Stimulated activated CD8-positive, alpha-beta memory T cell treated with anti-CD3 and anti-CD28 coated beads, Interleukin-15, amount 100 ng/mL, for 24 hours (primary cell): Measurements from ENCODE around the gene FRMD1.

Experiments
- DNase-seq: peaks from one replicate; pipeline ENCODE4 v3.0.0-alpha.2; 2020; ENCODE audit warnings: low read depth

The FRMD1 gene

GRCh38 chr6:168042426-168043192 is 36.4 kb downstream of the FRMD1 start:
- DNase-seq, result no peak

GRCh38 chr6:168041928-168042327 is 37.1 kb downstream of the FRMD1 start:
- no peak for DNase-seq

- no peak for DNase-seq
Observed at GRCh38 chr6:168040856-168041496, 38.0 kb downstream of the FRMD1 start.

- no peak for DNase-seq
Observed at GRCh38 chr6:168039849-168040248, 39.2 kb downstream of the FRMD1 start.

GRCh38 chr6:168039301-168039700 is 39.7 kb downstream of the FRMD1 start:
- no peak for DNase-seq

DNA sequence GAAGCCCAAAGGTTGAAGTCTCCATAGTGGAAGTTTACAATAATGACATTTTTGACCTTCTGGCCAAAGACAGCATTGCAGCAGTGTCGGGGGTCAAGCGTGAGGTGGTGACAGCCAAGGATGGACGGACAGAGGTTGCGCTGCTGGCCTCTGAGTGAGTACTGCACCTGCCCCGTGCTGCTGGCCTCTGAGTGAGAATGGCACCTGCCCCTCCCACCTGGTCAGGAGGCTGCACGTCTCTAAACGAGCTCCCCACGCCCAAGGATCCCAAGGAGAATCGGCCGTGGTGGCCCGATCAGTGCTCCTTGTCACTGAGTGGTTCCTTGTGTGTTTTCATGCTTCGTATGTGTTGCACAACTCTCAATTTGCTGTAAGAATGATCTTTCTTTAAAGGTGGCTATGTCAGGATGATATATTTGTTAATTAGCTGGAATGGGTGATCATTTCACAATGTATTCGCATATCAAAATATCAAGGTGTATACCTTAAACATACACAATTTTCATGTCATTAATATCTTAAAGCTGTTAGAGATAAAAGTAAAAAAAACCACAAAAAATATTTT is 40.4 kb downstream of the FRMD1 start:
- no peak for DNase-seq

GRCh38 chr6:168037856-168038255 is 41.2 kb downstream of the FRMD1 start:
- DNase-seq, result no peak

DNA sequence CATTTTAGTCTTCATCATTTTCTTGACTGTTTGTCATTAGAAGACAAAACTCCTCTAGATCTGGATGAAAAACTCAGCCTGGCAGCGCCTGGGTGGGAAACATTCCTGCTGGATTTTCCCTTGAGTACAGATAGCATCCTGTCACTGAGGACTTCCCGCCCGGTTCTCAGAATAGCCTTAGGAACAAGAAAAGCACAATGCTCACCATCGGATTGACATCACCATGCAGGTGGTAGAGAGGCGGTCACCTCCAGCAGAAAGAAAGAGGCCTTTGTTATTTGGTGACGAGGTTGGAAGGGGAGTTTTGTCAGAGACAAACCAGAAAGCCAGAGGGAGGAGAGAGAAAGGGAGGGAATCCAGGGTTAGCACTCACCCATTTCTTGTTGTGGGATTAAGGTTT is 41.8 kb downstream of the FRMD1 start:
- no peak for DNase-seq

GRCh38 chr6:168035661-168036545 is 43.1 kb downstream of the FRMD1 start:
- DNase-seq, result no peak

GRCh38 chr6:168035098-168035660 is 43.8 kb downstream of the FRMD1 start:
- no peak for DNase-seq

DNA sequence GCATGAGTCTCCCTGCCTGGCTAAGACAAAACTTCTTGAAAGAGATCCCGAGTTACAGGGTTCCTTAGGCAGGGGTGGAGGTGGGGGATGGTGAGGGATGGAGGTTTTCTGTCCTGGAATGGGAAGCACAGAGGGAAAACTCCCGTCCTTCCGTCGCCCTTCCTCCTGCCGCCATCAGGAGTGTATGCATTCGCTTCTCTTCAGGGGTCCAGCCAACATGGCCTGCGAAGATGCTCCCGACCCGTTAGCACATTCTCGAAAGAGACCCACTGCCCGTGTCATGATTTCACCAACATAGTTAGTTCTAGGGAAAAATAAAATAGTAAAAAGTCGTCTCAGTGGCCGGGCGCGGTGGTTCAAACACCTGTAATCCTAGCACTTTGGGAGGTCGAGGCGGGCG is 44.5 kb downstream of the FRMD1 start:
- no peak for DNase-seq

- DNase-seq, result no peak
Observed at GRCh38 chr6:168033791-168034190, 45.2 kb downstream of the FRMD1 start.

DNA sequence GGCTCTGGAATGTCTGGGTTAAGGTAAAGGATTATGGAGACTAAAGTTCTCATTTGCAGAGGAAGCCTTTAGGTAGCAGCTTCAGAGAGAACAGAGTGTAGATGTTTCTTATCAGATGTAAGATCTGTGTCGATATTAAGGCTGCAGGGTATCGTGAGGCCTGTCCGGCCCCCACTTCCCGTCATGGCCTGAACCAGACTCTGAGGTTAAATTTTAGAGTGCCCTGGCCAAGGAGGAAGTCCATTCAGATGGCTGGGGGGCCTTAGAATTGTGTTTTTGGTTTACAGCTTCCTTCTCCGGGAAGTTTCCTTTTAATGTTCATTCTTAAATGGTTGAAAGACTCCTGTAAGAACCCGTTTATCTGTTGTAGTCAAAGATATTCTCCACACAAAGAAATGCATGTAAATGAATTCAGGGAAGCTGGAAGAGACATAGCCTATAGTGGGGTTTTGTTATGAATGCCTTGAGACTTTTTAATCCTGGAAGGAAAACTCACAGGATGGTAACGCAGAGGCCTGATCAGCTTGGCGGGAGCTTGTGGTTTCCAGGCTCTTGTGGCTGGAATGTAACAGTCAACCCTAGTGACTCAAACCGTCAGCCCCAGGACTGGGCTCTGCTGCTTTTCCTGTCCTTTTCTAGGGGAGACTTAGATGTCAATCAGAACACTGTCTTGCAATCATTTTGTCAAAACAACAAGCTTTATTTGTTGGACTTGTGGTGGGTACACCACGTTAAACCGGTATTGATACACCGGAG is 46.8 kb downstream of the FRMD1 start:
- no peak for DNase-seq

- DNase-seq, result no peak
Observed at GRCh38 chr6:168031411-168031971, 47.5 kb downstream of the FRMD1 start.

- DNase-seq, result no peak
Observed at GRCh38 chr6:168030908-168031307, 48.1 kb downstream of the FRMD1 start.

DNA sequence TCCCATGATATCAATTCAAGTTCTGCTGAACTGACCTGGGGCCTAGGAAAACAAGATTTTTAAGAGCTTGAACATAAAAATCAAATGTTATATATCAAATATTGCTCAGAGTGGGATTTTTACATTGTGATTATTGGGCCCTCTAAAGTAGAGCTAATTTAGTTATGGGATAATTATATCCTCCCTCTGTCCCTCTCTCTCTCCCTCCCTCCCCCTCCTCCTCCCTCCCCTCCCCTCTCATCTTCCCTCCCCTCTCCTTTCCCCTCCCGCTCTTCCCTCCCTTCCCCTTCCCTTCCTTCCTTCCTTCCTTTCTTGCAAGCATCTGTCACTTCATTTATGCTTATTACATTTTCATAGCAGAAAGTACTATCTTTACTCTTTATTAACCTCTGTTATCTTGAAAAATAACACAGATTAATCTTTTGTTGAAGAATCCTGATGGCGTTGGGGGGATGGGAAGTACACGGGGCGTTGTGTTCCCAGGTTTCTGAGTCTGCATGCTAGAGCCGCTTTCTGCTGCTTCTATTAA is 48.7 kb downstream of the FRMD1 start:
- DNase-seq, result no peak

GRCh38 chr6:168029459-168030217 is 49.4 kb downstream of the FRMD1 start:
- DNase-seq, result no peak

GRCh38 chr6:168028181-168028580 is 50.8 kb downstream of the FRMD1 start:
- DNase-seq, result no peak

GRCh38 chr6:168027521-168027920 is 51.5 kb downstream of the FRMD1 start:
- DNase-seq, result no peak

- no peak for DNase-seq
Observed at GRCh38 chr6:168026925-168027324, 52.1 kb downstream of the FRMD1 start.
